Dedifferentiated amniotic fluid mesenchymal stem cell (primary cell): ENCODE data around the gene TBC1D9B.

Experiments used
- DNase-seq: peaks from one replicate; pipeline ENCODE4 v3.0.0-alpha.2; 2016; ENCODE audit errors: extremely low spot score

The TBC1D9B gene

DNA sequence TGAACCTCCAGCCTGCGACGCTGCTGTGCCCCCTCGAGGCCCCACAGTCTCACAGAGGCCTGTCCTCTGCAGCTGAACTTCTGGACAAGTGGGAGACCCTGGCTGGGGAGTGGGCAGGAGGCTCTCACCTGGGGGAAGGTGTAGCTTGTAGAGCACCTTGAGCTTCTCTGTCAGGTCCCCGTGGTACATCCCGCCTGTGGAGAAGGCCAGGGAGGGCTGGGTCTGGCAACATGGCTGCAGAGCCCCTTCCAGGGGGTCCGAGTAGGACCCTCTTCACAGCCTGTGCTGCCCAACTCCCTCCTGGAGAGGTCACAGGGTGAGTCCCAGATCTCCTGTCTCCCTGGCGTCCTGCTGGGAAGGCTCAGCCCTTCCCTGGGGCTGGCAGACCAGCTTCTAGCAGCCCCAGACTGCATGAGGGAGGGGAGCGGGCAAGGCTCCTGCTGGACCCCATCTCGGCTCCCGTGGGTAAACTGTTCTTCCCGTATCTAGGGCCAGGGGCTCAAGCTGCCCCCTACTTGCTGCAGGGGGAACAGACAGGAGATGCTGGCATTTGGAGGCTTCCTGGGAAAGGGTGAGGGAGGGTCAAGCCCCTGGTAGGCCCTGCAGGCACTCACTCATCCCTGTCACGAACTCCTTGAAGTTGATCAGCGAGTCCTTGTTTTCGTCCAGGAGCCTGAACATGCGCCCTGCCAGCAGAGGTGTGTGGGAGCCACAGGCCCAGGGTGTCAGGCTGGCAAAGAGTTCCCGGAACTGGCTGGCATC is 37.9 kb downstream of the TBC1D9B start:
- DNase-seq: no peak

DNA sequence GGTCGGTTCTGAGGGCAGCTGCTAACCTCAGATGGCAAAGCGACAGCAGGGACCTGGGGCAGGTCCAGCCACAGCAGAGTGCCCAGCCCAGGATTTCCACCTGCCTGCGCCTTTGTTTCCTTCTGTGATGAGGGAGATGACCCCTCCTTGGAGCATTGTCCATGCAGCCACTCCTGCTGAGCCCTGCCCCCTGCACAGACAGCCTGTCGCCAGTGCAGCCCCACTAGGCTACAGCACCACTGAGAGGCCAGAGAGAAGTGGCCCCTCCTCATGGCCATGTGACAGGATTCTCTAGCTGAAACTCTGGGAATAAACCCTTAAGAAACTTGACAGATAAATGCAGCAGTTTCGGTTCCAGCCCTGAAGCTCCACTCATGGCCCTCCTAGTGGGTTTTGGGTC is 38.6 kb downstream of the TBC1D9B start:
- no peak for DNase-seq

- no peak for DNase-seq
Observed at GRCh38 chr5:179868541-179868940, 39.2 kb downstream of the TBC1D9B start.

DNA sequence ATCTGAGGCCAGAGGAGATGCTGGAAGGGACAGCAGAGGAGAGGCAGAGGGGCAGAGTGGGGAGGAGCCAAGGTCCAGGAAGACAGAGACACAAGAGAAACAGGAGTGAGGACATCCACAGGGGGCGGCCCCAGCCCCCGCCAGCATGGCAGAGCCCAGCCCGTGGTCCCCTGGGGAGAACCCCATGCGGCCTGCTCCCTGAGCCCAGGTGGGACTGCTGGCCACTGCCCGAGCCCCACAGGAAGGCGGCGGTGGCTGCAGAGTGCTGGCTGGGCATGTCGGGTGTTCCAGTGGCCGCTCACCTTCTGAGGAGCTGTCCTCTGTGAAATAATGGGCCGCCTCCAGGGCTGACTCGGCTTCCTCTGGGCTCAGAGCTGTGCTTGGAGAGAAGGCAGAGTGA is 40.2 kb downstream of the TBC1D9B start:
- no peak for DNase-seq

GRCh38 chr5:179867079-179867465 is 40.6 kb downstream of the TBC1D9B start:
- DNase-seq: no peak

DNA sequence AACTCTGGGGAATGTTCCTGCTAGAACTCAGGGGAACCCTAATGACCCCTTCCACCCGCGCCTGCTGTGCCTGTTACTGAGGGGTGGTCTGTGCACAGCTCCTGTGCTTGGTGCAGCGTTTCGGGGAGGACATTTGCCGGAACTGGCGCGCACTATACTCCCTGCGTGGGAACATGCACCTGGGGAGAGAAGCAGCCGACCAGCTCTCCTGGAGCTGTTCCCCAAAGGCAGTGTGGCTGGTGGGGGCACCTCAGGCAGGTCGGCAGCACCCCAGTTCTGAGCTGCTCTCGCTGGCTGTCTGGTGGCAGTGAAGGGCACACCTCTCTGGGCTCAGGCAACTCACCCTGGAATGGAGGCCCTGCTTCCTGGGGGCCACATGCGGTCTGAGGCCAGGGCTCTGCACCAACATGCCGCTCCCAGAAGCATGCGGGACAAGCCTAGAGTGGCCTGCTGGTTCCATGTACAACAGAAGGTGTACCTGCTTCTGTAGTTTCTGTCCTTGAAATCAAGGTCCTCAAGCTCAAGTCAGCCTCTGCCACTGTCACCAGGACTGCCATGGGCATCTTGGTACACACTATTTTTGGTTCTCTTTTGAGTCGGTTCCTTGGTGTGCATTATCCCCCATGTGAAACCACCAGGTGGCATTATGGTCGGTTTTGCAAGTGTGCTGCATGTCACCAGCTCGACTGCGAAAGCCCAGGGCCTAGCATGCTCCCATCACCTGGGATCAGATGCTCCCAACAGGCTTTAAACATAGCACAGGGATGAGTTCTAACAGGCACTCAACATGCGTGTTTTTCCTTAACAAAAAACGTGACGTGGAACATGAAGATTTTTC is 41.2 kb downstream of the TBC1D9B start:
- no peak for DNase-seq

DNA sequence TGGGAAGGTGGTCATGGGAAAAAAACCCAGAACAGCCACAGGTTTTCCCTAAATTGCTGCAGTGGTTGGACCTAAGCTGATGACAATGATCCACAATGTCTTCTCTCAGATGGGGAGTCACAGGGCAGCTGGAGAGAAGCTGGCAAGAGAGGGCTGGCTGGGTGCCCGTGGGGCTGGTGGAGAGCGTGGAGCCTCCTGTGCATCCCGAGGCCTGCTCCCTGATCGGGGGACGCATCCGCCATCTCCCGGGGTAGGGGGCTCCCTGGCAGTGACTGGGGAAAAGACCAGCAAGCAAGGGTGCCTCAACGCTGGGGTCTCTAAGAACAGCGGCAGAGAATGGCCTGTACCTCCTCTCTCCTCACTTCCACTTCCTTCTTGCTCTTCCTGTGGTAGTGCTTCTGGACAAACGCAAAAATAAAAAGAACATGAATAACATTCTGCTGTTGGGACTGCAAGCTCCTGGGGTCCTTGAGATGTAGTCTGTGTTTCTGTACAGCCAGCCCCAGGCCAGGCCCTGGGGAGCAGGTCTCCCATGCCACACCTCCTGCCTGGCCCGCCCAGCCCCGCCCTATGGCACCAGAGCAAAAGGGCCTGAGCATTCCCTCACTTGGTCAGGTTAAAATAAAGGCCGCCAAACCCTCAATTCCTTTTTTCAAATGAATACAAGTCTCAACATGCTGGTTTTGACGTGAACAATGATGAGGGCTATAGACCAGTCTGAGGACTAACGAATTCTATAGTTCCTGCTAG is 42.0 kb downstream of the TBC1D9B start:
- DNase-seq: no peak

- DNase-seq: no peak
Observed at GRCh38 chr5:179864686-179865085, 43.0 kb downstream of the TBC1D9B start.

- DNase-seq: no peak
Observed at GRCh38 chr5:179863449-179864085, 44.1 kb downstream of the TBC1D9B start.

DNA sequence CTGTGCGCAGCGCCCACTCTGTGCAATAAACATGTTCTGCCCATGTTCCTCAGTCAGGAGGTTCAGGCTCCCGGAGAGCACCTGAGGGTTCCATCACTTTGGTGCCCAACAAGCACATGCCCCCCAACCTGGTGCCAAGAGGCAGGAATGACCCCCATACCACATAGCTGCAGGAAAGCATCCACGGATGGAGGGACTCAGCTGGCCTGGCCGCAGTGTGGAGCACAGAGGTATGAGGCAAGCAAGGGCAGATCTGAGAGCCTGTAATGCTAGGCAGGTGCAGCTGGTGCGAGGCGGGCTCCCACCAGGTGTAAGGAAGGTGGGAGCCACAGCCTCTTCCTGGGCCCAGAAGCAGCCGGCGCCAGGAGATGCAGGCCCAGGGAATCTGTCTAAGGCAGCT is 44.8 kb downstream of the TBC1D9B start:
- no peak for DNase-seq

DNA sequence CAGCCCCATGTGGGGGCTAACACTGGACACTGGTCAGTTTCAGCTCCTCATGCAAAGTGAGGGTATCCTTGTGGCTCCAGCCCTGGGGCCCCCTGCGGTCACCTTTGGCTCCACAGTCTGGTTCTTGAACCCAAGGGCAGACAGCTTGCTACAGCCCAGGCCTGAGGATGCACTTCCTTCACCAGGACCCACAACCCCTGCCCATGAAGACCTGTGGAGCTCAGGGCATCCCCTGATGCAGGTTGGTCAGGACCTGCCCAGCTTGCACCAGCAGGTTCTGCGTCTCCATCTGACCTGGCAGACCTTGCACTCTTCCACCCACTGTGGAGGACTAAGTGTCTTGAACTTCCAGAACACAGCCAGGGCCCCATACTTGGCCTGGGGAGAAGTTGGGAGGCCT is 45.4 kb downstream of the TBC1D9B start:
- no peak for DNase-seq

DNA sequence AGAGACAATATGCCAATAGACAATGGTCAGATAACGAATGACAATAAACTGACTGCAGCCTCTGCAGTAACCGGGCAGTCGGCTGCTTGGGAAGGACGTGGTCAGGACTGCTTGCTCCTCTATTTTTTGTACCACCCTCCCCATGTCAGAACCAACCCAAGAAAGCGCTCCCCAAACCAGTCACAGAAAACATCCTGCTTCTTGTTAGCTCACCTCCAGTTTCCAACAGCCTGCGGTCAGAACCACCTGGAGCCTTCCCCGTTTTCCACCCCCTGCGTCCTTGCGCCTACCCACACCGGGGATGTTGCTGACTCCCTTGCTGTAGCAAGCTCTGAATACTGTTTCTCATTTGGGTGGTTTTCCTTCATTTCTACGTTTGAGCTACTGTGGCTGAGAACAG is 47.4 kb downstream of the TBC1D9B start:
- DNase-seq: no peak

DNA sequence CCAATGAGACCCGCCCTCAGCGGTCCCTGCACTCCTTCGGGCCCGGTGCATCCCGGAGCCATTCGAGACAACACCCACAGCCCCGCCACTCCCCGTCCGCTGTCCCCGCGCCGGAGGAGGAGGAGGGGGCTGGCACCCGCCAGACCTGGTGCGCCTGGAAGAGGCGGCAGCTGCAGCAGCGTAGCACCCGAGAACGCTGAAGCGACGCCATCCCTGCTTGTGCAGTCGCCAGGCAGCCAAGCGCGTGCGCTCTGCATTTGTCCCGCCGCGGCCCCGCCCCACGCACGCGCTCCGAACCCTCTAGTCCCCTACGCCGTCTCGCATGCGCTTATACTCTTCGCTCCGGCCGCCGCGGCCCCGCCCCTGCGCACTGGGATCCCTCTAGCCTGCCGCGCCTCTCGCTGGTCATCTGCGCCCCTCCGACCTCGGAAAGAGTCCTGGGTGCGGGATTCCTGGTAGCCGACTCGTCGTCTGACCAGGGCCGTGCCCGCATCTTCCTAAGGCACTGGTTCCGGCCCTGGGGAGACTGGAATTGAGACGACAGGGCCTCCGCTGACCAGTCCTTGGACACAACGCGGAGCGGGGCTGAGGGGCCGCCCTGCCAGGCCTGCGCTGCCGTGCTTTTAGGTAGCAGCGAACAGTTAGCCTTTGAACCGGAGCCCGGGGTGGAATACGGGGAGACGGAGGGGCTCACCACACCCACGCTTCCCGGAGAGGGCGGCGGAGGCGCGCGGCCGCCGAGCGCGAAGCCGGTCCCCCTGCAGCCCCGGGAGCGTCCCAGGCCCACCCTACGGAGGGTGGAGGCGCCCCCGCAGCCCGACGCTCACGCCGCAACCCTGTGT is 48.9 kb downstream of the TBC1D9B start, which contains the start of gene MRNIP:
Gene MRNIP, minus strand, starts transcription at position 232 of the 842 bp plus-strand sequence. Its CDS starts 21 bp downstream, at position 211.
- peak; percentile 92 for DNase-seq

DNA sequence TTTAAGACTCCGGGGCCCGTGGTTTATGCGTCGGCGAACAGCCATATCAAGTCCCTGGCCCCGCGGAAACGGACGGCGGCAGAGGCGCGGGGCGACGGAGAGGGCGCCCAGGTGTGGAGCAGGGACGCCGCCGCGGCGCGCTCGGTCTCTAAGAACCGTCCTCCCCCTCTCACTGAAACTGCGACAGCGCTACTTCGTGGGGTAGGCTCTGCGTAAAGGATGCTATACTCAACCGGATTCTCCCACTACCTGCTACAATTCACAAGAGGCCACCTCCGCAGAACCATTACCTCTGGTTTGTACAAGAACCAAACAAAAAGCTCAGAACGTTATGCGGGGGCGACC is 49.5 kb downstream of the TBC1D9B start:
- DNase-seq: no peak

GRCh38 chr5:179854356-179854755 is 53.3 kb downstream of the TBC1D9B start:
- DNase-seq: no peak

- no peak for DNase-seq
Observed at GRCh38 chr5:179852993-179853547, 54.6 kb downstream of the TBC1D9B start.

DNA sequence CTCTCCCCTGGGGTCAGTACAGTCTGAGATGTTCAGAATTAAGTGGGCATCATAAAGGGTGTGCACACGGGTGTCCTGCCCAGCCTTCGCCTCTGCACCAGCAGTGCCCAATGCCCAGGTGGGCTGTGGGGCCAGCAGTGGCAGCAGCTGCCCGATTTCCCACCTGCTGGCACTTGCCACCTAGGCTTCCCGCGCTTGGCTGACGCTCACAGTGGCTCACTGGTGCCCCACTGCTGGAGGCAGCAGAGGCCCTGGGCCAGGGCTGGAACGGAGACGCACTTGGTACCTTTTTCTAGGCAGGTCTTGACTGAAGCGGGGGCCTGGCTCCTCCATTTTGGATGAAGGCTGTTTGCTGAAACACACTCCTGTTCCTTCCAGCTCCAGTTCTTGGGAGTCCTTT is 66.1 kb downstream of the TBC1D9B start:
- DNase-seq: no peak

DNA sequence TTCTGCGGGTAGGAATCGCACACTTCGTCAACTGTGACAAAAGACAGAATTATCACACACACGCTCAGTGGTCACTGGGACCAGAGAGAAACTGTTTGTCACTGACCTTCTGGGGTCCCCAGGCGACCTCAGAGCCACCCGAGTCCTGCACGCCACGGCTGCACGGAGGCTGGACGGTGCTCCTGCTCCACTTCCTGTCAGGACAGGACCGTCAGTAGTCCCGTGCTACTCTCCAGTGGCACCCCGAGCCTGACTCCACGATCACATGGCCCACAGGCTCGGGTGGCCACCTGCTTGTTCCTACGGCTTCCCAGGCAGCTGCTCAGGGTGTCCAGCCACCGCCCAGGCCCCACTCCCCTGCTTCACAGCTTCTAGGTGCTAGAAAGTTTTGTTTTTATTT is 66.9 kb downstream of the TBC1D9B start:
- no peak for DNase-seq

DNA sequence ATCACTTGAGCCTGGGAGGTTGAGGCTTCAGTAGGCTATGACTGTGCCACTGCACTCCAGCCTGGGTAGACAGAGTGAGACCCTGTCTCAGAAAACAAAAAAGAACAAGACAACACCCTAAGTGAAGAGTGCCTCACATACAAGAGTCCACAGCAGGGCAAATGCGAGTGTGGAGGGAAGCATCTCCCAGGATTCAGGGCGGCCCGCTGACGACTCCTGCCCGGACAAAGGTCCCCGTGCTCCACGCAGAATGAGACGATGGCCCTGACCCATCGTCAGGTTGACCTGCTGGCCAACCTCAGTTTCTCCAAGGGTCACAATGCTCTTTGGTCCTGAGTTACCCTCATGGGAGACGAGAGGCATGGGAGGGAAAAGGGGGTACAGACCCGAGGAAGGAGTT is 67.4 kb downstream of the TBC1D9B start:
- no peak for DNase-seq

DNA sequence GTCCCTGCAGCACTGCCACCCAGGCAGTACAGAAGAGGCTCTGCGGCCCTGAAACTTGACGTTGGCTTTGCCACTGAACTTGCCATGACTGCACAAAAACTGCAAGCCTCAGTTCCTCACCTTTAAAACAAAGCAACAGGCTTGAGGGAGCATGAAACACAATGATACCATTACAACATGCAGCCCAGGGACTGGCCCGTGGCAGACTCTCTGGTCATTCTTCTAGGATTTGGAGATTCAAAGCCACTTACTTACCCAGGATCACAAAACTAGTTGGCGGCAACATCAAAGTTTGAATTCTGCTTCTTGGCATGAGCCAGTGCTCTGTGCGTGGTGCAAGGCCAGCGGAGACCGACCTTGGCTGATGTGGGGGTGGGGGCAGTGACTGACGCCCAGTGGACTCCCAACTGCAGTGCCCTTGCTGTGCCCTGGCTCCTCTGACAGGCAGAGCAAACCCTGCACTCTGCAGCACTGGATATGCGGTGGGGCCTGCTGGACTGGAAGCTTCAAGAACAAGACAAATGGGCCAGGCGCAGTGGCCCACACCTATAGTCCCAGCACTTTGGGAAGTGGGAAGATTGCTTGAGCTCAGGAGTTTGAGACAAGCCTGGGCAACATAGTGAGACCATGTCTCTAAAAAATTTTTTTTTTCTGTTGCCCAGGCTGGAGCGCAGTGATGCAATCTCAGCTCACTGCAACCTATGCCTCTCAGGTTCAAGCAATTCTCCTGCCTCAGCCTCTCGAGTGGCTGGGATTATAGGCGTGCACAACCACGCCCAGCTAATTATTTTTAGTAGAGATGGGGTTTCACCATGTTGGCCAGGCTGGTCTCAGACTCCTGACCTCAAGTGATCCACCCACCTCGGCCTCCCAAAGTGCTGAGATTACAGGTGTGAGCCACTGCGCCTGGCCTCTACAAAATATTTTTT is 68.1 kb downstream of the TBC1D9B start:
- DNase-seq: no peak
